Measurements from ENCODE around the gene SUCLG2. TPM values are rescaled to one million over a fixed set of nuclear protein-coding genes. Genes with fewer than 3 reads are reported as not detected.
"Not testable (repeated sequence)": the region's sequence is repeated elsewhere in the genome, so short reads cannot be mapped to it uniquely, and the experiment has no call there.

Gene SUCLG2
- total and polyA plus RNA-seq, 2 donors (not counting 1 experiment from before 2014, with no cell fraction given) = 56.8 to 87.4 TPM

GRCh38 chr3:67592057-67592456, 62.4 kb downstream of the SUCLG2 start:
- Histone ChIP-seq H3K9ac (ENCODE audit: insufficient read depth, low read length) (no peak overlapping the region), H3K4me2 (ENCODE audit: extremely low read depth, insufficient read depth, low read length) (no peak overlapping the region), H3K4me3 (replicated peaks in 1 of 4; ENCODE audit: control extremely low read depth in 1 of 4, insufficient read depth in 1 of 4, low read depth in 3 of 4, low read length in 4 of 4) (no peak overlapping the region), H3K27ac (ENCODE audit: insufficient read depth, low read length) (no peak overlapping the region), H3K79me2 (ENCODE audit: control insufficient read depth, insufficient read depth, low read length) (peaks cover 2% of the 10 kb centered on the region), H3K27me3 (ENCODE audit: control insufficient read depth, insufficient read depth, low read length) (no peaks in the 10 kb centered on the region), H2AFZ (ENCODE audit: low read length) (no peak overlapping the region), H3K36me3 (ENCODE audit: control insufficient read depth, insufficient read depth, low read length) (peaks cover 2% of the 10 kb centered on the region), H3K4me1 (ENCODE audit: control insufficient read depth, extremely low read depth, insufficient read depth, low read length) (no peaks in the 10 kb centered on the region), H4K20me1 (ENCODE audit: control insufficient read depth, extremely low read depth, insufficient read depth, low read length) (no peaks in the 10 kb centered on the region), H3K9me3 (ENCODE audit: control insufficient read depth, insufficient read depth, low read depth, low read length) (no peaks in the 10 kb centered on the region)
- no peak for TF ChIP-seq CTCF (conservative IDR thresholded peaks at IDR 0.05 in 1 of 2, IDR thresholded peaks at IDR 0.05 in 1 of 2; ENCODE audit: low read depth in 1 of 2, low read length in 2 of 2)
- no peak for TF ChIP-seq EZH2 (IDR thresholded peaks at IDR 0.05; ENCODE audit: low read length, missing control alignments)
- DNase-seq (ENCODE audit: low read depth in 2 of 2) = no peak

GRCh38 chr3:67587811-67588210, 66.6 kb downstream of the SUCLG2 start:
- Histone ChIP-seq H3K4me1 (ENCODE audit: control insufficient read depth, extremely low read depth, insufficient read depth, low read length) (no peaks in the 10 kb centered on the region), H3K27me3 (ENCODE audit: control insufficient read depth, insufficient read depth, low read length) (no peaks in the 10 kb centered on the region), H3K9ac (ENCODE audit: insufficient read depth, low read length) (no peak overlapping the region), H4K20me1 (ENCODE audit: control insufficient read depth, extremely low read depth, insufficient read depth, low read length) (no peaks in the 10 kb centered on the region), H2AFZ (ENCODE audit: low read length) (no peak overlapping the region), H3K4me3 (replicated peaks in 1 of 4; ENCODE audit: control extremely low read depth in 1 of 4, insufficient read depth in 1 of 4, low read depth in 3 of 4, low read length in 4 of 4) (no peak overlapping the region), H3K4me2 (ENCODE audit: extremely low read depth, insufficient read depth, low read length) (no peak overlapping the region), H3K27ac (ENCODE audit: insufficient read depth, low read length) (no peak overlapping the region), H3K9me3 (ENCODE audit: control insufficient read depth, insufficient read depth, low read depth, low read length) (no peaks in the 10 kb centered on the region), H3K36me3 (ENCODE audit: control insufficient read depth, insufficient read depth, low read length) (peaks cover 2% of the 10 kb centered on the region), H3K79me2 (ENCODE audit: control insufficient read depth, insufficient read depth, low read length) (peaks cover 1% of the 10 kb centered on the region)
- TF ChIP-seq EZH2 (IDR thresholded peaks at IDR 0.05; ENCODE audit: low read length, missing control alignments) (no peak), CTCF (conservative IDR thresholded peaks at IDR 0.05 in 1 of 2, IDR thresholded peaks at IDR 0.05 in 1 of 2; ENCODE audit: low read depth in 1 of 2, low read length in 2 of 2) (no peak)
- no peak for DNase-seq (ENCODE audit: low read depth in 2 of 2)

- Histone ChIP-seq H4K20me1 (ENCODE audit: control insufficient read depth, extremely low read depth, insufficient read depth, low read length) (no peaks in the 10 kb centered on the region), H3K4me1 (ENCODE audit: control insufficient read depth, extremely low read depth, insufficient read depth, low read length) (no peaks in the 10 kb centered on the region), H3K79me2 (ENCODE audit: control insufficient read depth, insufficient read depth, low read length) (no peaks in the 10 kb centered on the region), H3K27me3 (ENCODE audit: control insufficient read depth, insufficient read depth, low read length) (no peaks in the 10 kb centered on the region), H3K4me3 (replicated peaks in 1 of 4; ENCODE audit: control extremely low read depth in 1 of 4, insufficient read depth in 1 of 4, low read depth in 3 of 4, low read length in 4 of 4) (no peak overlapping the region), H3K27ac (ENCODE audit: insufficient read depth, low read length) (no peak overlapping the region), H3K36me3 (ENCODE audit: control insufficient read depth, insufficient read depth, low read length) (peaks cover 2% of the 10 kb centered on the region), H3K9ac (ENCODE audit: insufficient read depth, low read length) (no peak overlapping the region), H3K9me3 (ENCODE audit: control insufficient read depth, insufficient read depth, low read depth, low read length) (no peaks in the 10 kb centered on the region), H3K4me2 (ENCODE audit: extremely low read depth, insufficient read depth, low read length) (no peak overlapping the region), H2AFZ (ENCODE audit: low read length) (no peak overlapping the region)
- DNase-seq (ENCODE audit: low read depth in 2 of 2) = no peak
- TF ChIP-seq CTCF (conservative IDR thresholded peaks at IDR 0.05 in 1 of 2, IDR thresholded peaks at IDR 0.05 in 1 of 2; ENCODE audit: low read depth in 1 of 2, low read length in 2 of 2) (no peak), EZH2 (IDR thresholded peaks at IDR 0.05; ENCODE audit: low read length, missing control alignments) (no peak)
Measured at GRCh38 chr3:67587301-67587700, 67.1 kb downstream of the SUCLG2 start.

- not testable (repeated sequence) for H2AFZ ChIP-seq (ENCODE audit: low read length); H3K9me3 ChIP-seq (ENCODE audit: control insufficient read depth, insufficient read depth, low read depth, low read length); H3K4me1 ChIP-seq (ENCODE audit: control insufficient read depth, extremely low read depth, insufficient read depth, low read length); H3K27me3 ChIP-seq (ENCODE audit: control insufficient read depth, insufficient read depth, low read length); H3K9ac ChIP-seq (ENCODE audit: insufficient read depth, low read length); H3K36me3 ChIP-seq (ENCODE audit: control insufficient read depth, insufficient read depth, low read length); H3K27ac ChIP-seq (ENCODE audit: insufficient read depth, low read length); H3K79me2 ChIP-seq (ENCODE audit: control insufficient read depth, insufficient read depth, low read length); H3K4me3 ChIP-seq (replicated peaks in 1 of 4; ENCODE audit: control extremely low read depth in 1 of 4, insufficient read depth in 1 of 4, low read depth in 3 of 4, low read length in 4 of 4); H4K20me1 ChIP-seq (ENCODE audit: control insufficient read depth, extremely low read depth, insufficient read depth, low read length); DNase-seq (ENCODE audit: low read depth in 2 of 2); H3K4me2 ChIP-seq (ENCODE audit: extremely low read depth, insufficient read depth, low read length)
Measured at GRCh38 chr3:67584608-67585007, 69.8 kb downstream of the SUCLG2 start.
